ENCODE data around the gene RNF225. TPM values are rescaled to one million over a fixed set of nuclear protein-coding genes. Genes with fewer than 3 reads are reported as not detected.

RNF225 gene
- total and polyA plus RNA-seq, 2 of the 13 experiments (the other 11 are each of a cell fraction or from before 2014, with no cell fraction given) = not detected

DNA sequence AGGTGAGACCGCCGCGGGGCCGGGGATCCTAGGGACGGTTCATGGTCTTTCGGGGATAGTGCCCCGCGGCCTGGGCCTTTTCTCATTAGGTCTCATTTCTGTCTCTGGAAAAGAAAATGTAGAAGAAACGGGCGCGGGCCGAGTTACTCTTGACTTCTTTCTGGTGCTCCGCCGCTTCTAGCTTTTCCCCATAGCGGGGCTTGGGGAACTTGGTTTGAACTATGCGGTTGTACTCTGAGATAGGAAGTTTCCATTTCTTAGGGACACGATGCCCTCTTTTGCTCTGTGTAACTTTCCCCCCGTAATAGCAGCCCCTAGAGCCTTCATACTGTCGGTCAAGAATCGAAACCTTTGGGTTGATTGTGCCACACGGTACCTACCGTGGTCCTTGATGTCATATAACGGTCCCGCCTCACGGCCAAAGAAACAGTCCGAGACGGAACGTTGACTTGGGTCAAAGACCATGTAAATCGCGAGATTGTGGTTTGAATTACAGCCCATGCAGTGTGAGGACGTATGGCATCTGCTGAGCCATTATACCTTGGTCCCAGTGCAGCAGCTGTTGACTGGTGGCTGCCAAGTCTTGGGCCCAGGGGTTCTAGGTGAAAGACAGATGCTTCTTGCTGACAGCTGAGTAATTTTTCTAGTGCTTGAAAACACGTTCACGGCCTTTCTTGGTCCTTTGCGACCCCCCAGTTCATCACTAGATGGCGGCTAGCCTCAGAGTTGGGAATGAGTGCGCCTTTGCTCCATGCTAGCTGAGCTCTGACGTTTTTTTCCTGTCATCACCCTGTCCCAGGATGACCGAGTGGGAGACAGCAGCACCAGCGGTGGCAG is 7.9 kb upstream of the RNF225 start (continued):
- TF ChIP-seq, protein P1, sequence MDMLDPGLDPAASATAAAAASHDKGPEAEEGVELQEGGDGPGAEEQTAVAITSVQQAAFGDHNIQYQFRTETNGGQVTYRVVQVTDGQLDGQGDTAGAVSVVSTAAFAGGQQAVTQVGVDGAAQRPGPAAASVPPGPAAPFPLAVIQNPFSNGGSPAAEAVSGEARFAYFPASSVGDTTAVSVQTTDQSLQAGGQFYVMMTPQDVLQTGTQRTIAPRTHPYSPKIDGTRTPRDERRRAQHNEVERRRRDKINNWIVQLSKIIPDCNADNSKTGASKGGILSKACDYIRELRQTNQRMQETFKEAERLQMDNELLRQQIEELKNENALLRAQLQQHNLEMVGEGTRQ (IDR thresholded peaks at IDR 0.05; ENCODE audit: low read depth, low read length) = no peak
- TF ChIP-seq, protein P1 (CRISPR knock-in tag; IDR thresholded peaks at IDR 0.05; ENCODE audit: borderline replicate concordance) = no peak
- TF ChIP-seq, protein P2, sequence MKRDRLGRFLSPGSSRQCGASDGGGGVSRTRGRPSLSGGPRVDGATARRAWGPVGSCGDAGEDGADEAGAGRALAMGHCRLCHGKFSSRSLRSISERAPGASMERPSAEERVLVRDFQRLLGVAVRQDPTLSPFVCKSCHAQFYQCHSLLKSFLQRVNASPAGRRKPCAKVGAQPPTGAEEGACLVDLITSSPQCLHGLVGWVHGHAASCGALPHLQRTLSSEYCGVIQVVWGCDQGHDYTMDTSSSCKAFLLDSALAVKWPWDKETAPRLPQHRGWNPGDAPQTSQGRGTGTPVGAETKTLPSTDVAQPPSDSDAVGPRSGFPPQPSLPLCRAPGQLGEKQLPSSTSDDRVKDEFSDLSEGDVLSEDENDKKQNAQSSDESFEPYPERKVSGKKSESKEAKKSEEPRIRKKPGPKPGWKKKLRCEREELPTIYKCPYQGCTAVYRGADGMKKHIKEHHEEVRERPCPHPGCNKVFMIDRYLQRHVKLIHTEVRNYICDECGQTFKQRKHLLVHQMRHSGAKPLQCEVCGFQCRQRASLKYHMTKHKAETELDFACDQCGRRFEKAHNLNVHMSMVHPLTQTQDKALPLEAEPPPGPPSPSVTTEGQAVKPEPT (CRISPR knock-in tag; IDR thresholded peaks at IDR 0.05; ENCODE audit: low read depth) = no peak
- TF ChIP-seq ZNF589 (CRISPR knock-in tag; conservative IDR thresholded peaks at IDR 0.05) (no peak), NFKB2 (CRISPR knock-in tag; IDR thresholded peaks at IDR 0.05; ENCODE audit: borderline replicate concordance) (no peak), NR3C1 (CRISPR knock-in tag; IDR thresholded peaks at IDR 0.05) (no peak), KLF13 (CRISPR knock-in tag; IDR thresholded peaks at IDR 0.05) (no peak), ZNF878 (CRISPR knock-in tag; IDR thresholded peaks at IDR 0.05) (0 out of 2 replicates have a peak, but pooled peaks have one; percentile 6), ZNF850 (CRISPR knock-in tag; conservative IDR thresholded peaks at IDR 0.05) (no peak), ZNF543 (CRISPR knock-in tag; IDR thresholded peaks at IDR 0.05) (no peak), ZNF557 (CRISPR knock-in tag; IDR thresholded peaks at IDR 0.05) (no peak), IRX3 (CRISPR knock-in tag; IDR thresholded peaks at IDR 0.05; ENCODE audit: borderline replicate concordance, low read depth) (no peak), SRSF4 (IDR thresholded peaks at IDR 0.05; ENCODE audit: low read depth, low read length, poor library complexity, severe bottlenecking) (no peak), ZFP36L2 (CRISPR knock-in tag; IDR thresholded peaks at IDR 0.05) (no peak), ZNF224 (CRISPR knock-in tag; IDR thresholded peaks at IDR 0.05) (no peak)
- TF ChIP-seq, protein P3, sequence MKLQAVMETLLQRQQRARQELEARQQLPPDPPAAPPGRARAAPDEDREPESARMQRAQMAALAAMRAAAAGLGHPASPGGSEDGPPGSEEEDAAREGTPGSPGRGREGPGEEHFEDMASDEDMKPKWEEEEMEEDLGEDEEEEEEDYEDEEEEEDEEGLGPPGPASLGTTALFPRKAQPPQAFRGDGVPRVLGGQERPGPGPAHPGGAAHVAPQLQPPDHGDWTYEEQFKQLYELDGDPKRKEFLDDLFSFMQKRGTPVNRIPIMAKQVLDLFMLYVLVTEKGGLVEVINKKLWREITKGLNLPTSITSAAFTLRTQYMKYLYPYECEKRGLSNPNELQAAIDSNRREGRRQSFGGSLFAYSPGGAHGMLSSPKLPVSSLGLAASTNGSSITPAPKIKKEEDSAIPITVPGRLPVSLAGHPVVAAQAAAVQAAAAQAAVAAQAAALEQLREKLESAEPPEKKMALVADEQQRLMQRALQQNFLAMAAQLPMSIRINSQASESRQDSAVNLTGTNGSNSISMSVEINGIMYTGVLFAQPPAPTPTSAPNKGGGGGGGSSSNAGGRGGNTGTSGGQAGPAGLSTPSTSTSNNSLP (IDR thresholded peaks at IDR 0.05; ENCODE audit: low read depth, low read length) = no peak
- TF ChIP-seq, protein P4, sequence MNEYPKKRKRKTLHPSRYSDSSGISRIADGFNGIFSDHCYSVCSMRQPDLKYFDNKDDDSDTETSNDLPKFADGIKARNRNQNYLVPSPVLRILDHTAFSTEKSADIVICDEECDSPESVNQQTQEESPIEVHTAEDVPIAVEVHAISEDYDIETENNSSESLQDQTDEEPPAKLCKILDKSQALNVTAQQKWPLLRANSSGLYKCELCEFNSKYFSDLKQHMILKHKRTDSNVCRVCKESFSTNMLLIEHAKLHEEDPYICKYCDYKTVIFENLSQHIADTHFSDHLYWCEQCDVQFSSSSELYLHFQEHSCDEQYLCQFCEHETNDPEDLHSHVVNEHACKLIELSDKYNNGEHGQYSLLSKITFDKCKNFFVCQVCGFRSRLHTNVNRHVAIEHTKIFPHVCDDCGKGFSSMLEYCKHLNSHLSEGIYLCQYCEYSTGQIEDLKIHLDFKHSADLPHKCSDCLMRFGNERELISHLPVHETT (CRISPR knock-in tag; conservative IDR thresholded peaks at IDR 0.05) = no peak
- TF ChIP-seq, protein P5, sequence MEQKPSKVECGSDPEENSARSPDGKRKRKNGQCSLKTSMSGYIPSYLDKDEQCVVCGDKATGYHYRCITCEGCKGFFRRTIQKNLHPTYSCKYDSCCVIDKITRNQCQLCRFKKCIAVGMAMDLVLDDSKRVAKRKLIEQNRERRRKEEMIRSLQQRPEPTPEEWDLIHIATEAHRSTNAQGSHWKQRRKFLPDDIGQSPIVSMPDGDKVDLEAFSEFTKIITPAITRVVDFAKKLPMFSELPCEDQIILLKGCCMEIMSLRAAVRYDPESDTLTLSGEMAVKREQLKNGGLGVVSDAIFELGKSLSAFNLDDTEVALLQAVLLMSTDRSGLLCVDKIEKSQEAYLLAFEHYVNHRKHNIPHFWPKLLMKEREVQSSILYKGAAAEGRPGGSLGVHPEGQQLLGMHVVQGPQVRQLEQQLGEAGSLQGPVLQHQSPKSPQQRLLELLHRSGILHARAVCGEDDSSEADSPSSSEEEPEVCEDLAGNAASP (CRISPR knock-in tag; IDR thresholded peaks at IDR 0.05; ENCODE audit: borderline replicate concordance) = no peak
